Mesenchymal stem cell (in vitro differentiated cells and primary cell): ENCODE results near the gene ZNF185.

Source experiments
- DNase-seq: peaks from one replicate; pipeline ENCODE4 v3.0.0-alpha.2; 2013
- H2AFZ ChIP-seq: one replicate; pipeline ENCODE4 v1.6.1; 2013; ENCODE audit warnings: low read depth, mild to moderate bottlenecking, control low read depth, inconsistent platforms, low read length, moderate library complexity
- H2AK5ac ChIP-seq: 2 replicates; pipeline ENCODE4 v1.6.1; 2013; ENCODE audit warnings: low read length, moderate library complexity, mild to moderate bottlenecking, inconsistent platforms; ENCODE audit not compliant: severe bottlenecking
- H2BK120ac ChIP-seq: one replicate; pipeline ENCODE4 v1.6.1; 2013; ENCODE audit warnings: low read depth, mild to moderate bottlenecking, inconsistent platforms, low read length, moderate library complexity
- H2BK12ac ChIP-seq, 2 experiments: one replicate each; pipeline ENCODE4 v1.6.1; 2013; ENCODE audit warnings: inconsistent platforms in 2 of 2, low read length in 2 of 2, mild to moderate bottlenecking in 2 of 2, moderate library complexity in 2 of 2, control low read depth in 1 of 2
- H2BK15ac ChIP-seq: one replicate; pipeline ENCODE4 v1.6.1; 2013; ENCODE audit warnings: mild to moderate bottlenecking, low read depth, inconsistent platforms; ENCODE audit not compliant: poor library complexity, severe bottlenecking
- H2BK5ac ChIP-seq: 2 replicates; pipeline ENCODE4 v1.6.1; 2013; ENCODE audit warnings: low read depth, mild to moderate bottlenecking, low read length, control low read depth, inconsistent platforms; ENCODE audit not compliant: poor library complexity, severe bottlenecking
- H3K14ac ChIP-seq, 2 experiments: one replicate each; pipeline ENCODE4 v1.6.1; 2013; ENCODE audit warnings: inconsistent platforms in 2 of 2, low read length in 2 of 2, control low read depth in 1 of 2, mild to moderate bottlenecking in 1 of 2, moderate library complexity in 1 of 2
- H3K18ac ChIP-seq, 2 experiments: one replicate each; pipeline ENCODE4 v1.6.1; 2013; ENCODE audit warnings: inconsistent platforms in 2 of 2, low read length in 2 of 2, control low read depth in 1 of 2, low read depth in 1 of 2, mild to moderate bottlenecking in 1 of 2
- H3K23ac ChIP-seq, 2 experiments: one replicate each; pipeline ENCODE4 v1.6.1; 2013; ENCODE audit warnings: inconsistent platforms in 2 of 2, low read length in 2 of 2, mild to moderate bottlenecking in 2 of 2, moderate library complexity in 2 of 2, control low read depth in 1 of 2
- H3K27ac ChIP-seq: 2 replicates; pipeline ENCODE4 v1.5.1; 2013; ENCODE audit warnings: mild to moderate bottlenecking, moderate library complexity, low read length, control low read depth, inconsistent platforms; ENCODE audit not compliant: poor library complexity, severe bottlenecking
- H3K27me3 ChIP-seq, 2 experiments: 2 replicates each; pipeline versions ENCODE4 v1.6.1 to v1.7.0; 2013; ENCODE audit warnings: low read length in 2 of 2, mild to moderate bottlenecking in 2 of 2, moderate library complexity in 2 of 2, control low read depth in 1 of 2, inconsistent platforms in 1 of 2; ENCODE audit not compliant: control insufficient read depth in 1 of 2, insufficient read depth in 1 of 2
- H3K36me3 ChIP-seq, 2 experiments: 2 replicates each; pipeline versions ENCODE4 v1.6.1 to v1.7.0; 2013; ENCODE audit warnings: low read length in 2 of 2, control low read depth in 1 of 2, inconsistent platforms in 1 of 2, low read depth in 1 of 2, mild to moderate bottlenecking in 1 of 2; ENCODE audit not compliant: insufficient read depth in 2 of 2, control insufficient read depth in 1 of 2
- H3K4ac ChIP-seq, 2 experiments: one replicate each; pipeline ENCODE4 v1.6.1; 2013; ENCODE audit warnings: inconsistent platforms in 2 of 2, low read length in 2 of 2, mild to moderate bottlenecking in 2 of 2, moderate library complexity in 2 of 2, control low read depth in 1 of 2, low read depth in 1 of 2
- H3K4me1 ChIP-seq: 2 replicates; pipeline ENCODE4 v1.6.1; 2013; ENCODE audit warnings: low read depth, low read length, control low read depth; ENCODE audit not compliant: control insufficient read depth, insufficient read depth
- H3K4me2 ChIP-seq: 2 replicates; pipeline ENCODE4 v1.6.1; 2013; ENCODE audit warnings: low read length, mild to moderate bottlenecking, inconsistent platforms; ENCODE audit not compliant: poor library complexity, severe bottlenecking
- H3K4me3 ChIP-seq, 2 experiments: 2 replicates each; pipeline versions ENCODE4 v1.5.1 to v1.7.0; 2013; ENCODE audit warnings: low read length in 2 of 2, mild to moderate bottlenecking in 2 of 2, control low read depth in 1 of 2, low read depth in 1 of 2; ENCODE audit not compliant: insufficient read depth in 1 of 2
- H3K79me1 ChIP-seq: replicated peaks from 2 replicates; pipeline ENCODE4 v1.6.1; 2013; ENCODE audit warnings: mild to moderate bottlenecking, control low read depth, low read length, inconsistent platforms; ENCODE audit not compliant: poor library complexity, severe bottlenecking
- H3K9ac ChIP-seq: 2 replicates; pipeline ENCODE4 v1.7.0; 2013; ENCODE audit warnings: mild to moderate bottlenecking, low read length, moderate library complexity
- H3K9me3 ChIP-seq: 2 replicates; pipeline ENCODE4 v1.7.0; 2013; ENCODE audit warnings: mild to moderate bottlenecking, low read length; ENCODE audit not compliant: control insufficient read depth
- H4K8ac ChIP-seq: one replicate; pipeline ENCODE4 v1.6.1; 2013; ENCODE audit warnings: inconsistent platforms, mild to moderate bottlenecking, low read length, moderate library complexity
- H4K91ac ChIP-seq: one replicate; pipeline ENCODE4 v1.6.1; 2013; ENCODE audit warnings: mild to moderate bottlenecking, low read length, inconsistent platforms
- WGBS: methylation state at CpG from one replicate; pipeline ENCODE4 v1.1.7; 2013; ENCODE audit warnings: mixed read lengths; 5-methylcytosine and 5-hydroxymethylcytosine counted together

The ZNF185 gene

DNA sequence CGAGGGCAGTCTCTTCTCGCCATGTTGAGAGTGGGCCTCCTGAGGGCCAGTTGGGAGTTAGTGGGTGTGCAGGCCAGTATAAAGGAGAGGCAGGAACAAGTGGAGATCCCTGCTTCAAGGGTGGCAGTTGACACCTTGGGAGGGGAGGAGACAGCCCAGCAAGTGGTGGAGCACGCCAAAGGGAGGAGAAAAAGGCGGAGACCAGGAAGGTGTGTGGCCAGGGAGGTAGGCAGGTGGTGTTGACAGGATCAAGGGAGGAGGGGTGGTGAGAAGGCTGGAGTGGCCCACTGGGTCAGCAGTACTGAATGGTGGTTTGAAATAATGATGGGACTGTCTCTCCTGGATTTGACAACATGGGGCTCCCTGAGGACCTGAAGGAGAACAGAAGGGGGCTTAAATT lies 32.6 kb downstream of the ZNF185 start:
- Histone ChIP-seq H3K27me3 (peaks cover 0 to 83% of the 10 kb centered on the region in 2 experiments), H2BK5ac (no peak overlapping the region), H4K8ac (no peak overlapping the region), H2BK15ac (no peak overlapping the region), H2BK120ac (no peak overlapping the region), H3K79me1 (no peaks in the 10 kb centered on the region), H3K4me3 (no peak overlapping the region), H3K36me3 (peaks cover 0 to 18% of the 10 kb centered on the region in 2 experiments), H3K4me2 (no peak overlapping the region), H3K9me3 (no peaks in the 10 kb centered on the region), H3K23ac (peak overlapping the region in 1 of 2 experiments; percentile 79), H3K4me1 (peaks cover 6% of the 10 kb centered on the region), H3K27ac (no peak overlapping the region), H3K14ac (no peak overlapping the region), H3K4ac (no peak overlapping the region), H3K18ac (no peak overlapping the region), H2AFZ (no peak overlapping the region), H4K91ac (no peak overlapping the region), H2BK12ac (no peak overlapping the region), H3K9ac (no peak overlapping the region), H2AK5ac (no peak overlapping the region)
- WGBS, result 67% methylated on average over 4 of the region's 4 CpGs
- DNase-seq, result no peak

DNA sequence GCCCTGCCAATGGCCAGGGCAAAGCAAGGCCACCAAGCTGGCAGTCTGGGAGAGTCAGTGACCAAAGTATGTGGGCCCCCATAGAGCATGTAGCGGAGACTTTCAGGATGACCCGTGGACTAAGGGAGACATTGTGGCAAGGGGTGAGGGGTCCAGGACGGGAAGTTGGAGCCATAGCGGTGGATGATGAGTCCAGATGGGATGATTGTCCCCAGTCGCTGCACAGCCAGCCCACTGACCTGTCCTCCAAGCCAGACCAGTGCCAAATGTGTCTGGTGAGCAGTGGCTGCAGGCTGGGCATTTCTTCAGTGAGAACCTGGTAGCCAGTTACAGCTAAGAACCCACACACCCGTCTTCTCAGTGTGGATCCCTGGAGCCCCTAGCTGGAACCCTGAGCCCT lies 34.3 kb downstream of the ZNF185 start:
- Histone ChIP-seq H4K8ac (no peak overlapping the region), H3K79me1 (no peaks in the 10 kb centered on the region), H3K9ac (no peak overlapping the region), H3K4ac (no peak overlapping the region), H2BK120ac (no peak overlapping the region), H2BK15ac (no peak overlapping the region), H3K36me3 (peaks cover 0 to 16% of the 10 kb centered on the region in 2 experiments), H2AK5ac (no peak overlapping the region), H3K9me3 (no peaks in the 10 kb centered on the region), H3K4me1 (no peaks in the 10 kb centered on the region), H2BK5ac (no peak overlapping the region), H3K27me3 (peaks cover 0 to 81% of the 10 kb centered on the region in 2 experiments), H3K4me3 (no peak overlapping the region), H2AFZ (no peak overlapping the region), H3K18ac (no peak overlapping the region), H3K4me2 (no peak overlapping the region), H3K23ac (no peak overlapping the region), H3K27ac (no peak overlapping the region), H4K91ac (no peak overlapping the region), H3K14ac (no peak overlapping the region), H2BK12ac (no peak overlapping the region)
- DNase-seq, result no peak
- WGBS, result 90% methylated on average over 5 of the region's 6 CpGs

DNA sequence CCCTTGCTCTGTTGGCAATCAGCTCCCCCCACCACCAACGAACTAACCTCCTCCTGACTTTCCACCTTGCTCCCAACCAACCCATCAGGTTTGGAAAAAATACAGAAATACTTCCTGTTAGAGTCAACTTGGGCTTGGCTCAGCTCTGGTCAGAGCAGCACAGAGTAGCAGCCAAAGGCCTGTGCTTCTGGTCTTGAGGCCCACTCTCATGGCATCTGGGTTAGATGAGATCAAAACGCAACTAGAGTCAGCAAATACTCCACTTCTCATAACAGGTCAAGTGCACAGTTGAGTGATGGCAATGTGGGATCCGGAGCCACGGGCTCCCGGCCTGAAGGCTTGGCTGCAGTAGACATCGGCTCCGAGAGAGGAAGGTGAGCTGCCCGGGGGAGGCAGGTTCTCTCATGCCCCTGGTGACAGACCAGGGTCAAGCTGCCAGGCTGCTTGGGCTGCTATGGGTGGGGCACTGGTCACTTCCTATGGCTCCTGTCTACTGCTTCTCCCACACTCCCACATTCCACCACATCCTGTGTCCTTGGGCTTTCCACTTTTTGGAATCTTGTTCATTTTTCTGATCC lies 34.8 kb downstream of the ZNF185 start:
- Histone ChIP-seq H2BK12ac (no peak overlapping the region), H3K79me1 (no peaks in the 10 kb centered on the region), H3K4me2 (no peak overlapping the region), H3K27me3 (peaks cover 0 to 77% of the 10 kb centered on the region in 2 experiments), H2BK120ac (no peak overlapping the region), H3K23ac (no peak overlapping the region), H3K4me1 (no peaks in the 10 kb centered on the region), H2BK5ac (no peak overlapping the region), H3K18ac (no peak overlapping the region), H3K4me3 (no peak overlapping the region), H3K4ac (no peak overlapping the region), H2AK5ac (no peak overlapping the region), H4K91ac (no peak overlapping the region), H2BK15ac (no peak overlapping the region), H2AFZ (no peak overlapping the region), H3K27ac (no peak overlapping the region), H3K36me3 (peaks cover 0 to 16% of the 10 kb centered on the region in 2 experiments), H3K9ac (no peak overlapping the region), H4K8ac (no peak overlapping the region), H3K14ac (no peak overlapping the region), H3K9me3 (no peaks in the 10 kb centered on the region)
- 94% methylated on average over 7 of the region's 8 CpGs for WGBS
- no peak for DNase-seq

DNA sequence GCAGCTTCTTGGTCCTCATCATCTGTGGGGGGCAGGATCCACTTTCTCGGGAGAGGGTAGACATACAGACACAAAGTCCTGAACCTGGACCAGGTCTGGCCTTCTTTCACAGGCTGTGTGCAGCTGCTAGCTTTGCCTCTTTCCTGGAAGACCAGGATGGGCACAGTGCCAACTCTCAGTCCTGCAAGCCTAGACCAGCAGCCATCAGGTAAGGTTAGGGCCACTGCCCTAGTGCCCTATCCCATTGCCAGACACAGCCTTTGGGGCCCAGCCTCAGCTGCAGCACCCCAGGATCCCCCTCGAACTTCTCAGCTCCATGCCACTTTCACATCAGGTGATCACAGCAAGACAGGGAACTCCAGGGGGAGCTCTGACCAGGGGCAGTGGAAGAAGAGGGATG lies 38.4 kb downstream of the ZNF185 start:
- Histone ChIP-seq H3K9ac (no peak overlapping the region), H3K27ac (no peak overlapping the region), H2BK15ac (no peak overlapping the region), H2BK120ac (no peak overlapping the region), H2AFZ (no peak overlapping the region), H3K4me1 (no peaks in the 10 kb centered on the region), H3K4me2 (no peak overlapping the region), H4K8ac (no peak overlapping the region), H3K4ac (no peak overlapping the region), H2BK5ac (no peak overlapping the region), H3K9me3 (no peaks in the 10 kb centered on the region), H3K27me3 (peaks cover 0 to 60% of the 10 kb centered on the region in 2 experiments), H3K18ac (no peak overlapping the region), H2BK12ac (no peak overlapping the region), H4K91ac (no peak overlapping the region), H3K23ac (no peak overlapping the region), H3K36me3 (peaks cover 0 to 16% of the 10 kb centered on the region in 2 experiments), H2AK5ac (no peak overlapping the region), H3K14ac (no peak overlapping the region), H3K4me3 (no peak overlapping the region), H3K79me1 (no peaks in the 10 kb centered on the region)
- 59% methylated on average over 1 of the region's 2 CpGs for WGBS
- no peak for DNase-seq
